BLaER1 treated with 17β-estradiol and CSF1 and Interleukin-3, amounts not matched to agents 10 nM and 100 nM (cell line): ENCODE data around the gene MVD.

Source experiments
- H3K27ac ChIP-seq, 11 experiments: shearing (Covaris generic); formaldehyde crosslinking; 2 replicates each; pipeline ENCODE4 v1.8.1; 2022
- H3K27me3 ChIP-seq, 11 experiments: shearing (Covaris generic); formaldehyde crosslinking; 2 replicates each; pipeline ENCODE4 v1.8.1; 2022
- H3K36me3 ChIP-seq, 11 experiments: shearing (Covaris generic); formaldehyde crosslinking; 2 replicates each; pipeline ENCODE4 v1.8.1; 2022
- H3K4me1 ChIP-seq, 10 experiments: shearing (Covaris generic); formaldehyde crosslinking; 2 replicates each; pipeline ENCODE4 v1.8.1; 2022
- H3K4me2 ChIP-seq, 11 experiments: shearing (Covaris generic); formaldehyde crosslinking; 2 replicates each; pipeline ENCODE4 v1.8.1; 2022
- H3K4me3 ChIP-seq, 10 experiments: shearing (Covaris generic); formaldehyde crosslinking; 2 replicates each; pipeline ENCODE4 v1.8.1; 2022
- H3K9ac ChIP-seq, 11 experiments: shearing (Covaris generic); formaldehyde crosslinking; 2 replicates each; pipeline ENCODE4 v1.8.1; 2022
- H3K9me3 ChIP-seq, 11 experiments: shearing (Covaris generic); formaldehyde crosslinking; replicated peaks in 1 of 11; 2 replicates each; pipeline ENCODE4 v1.8.1; 2022
- H4K20me1 ChIP-seq, 11 experiments: shearing (Covaris generic); formaldehyde crosslinking; 2 replicates each; pipeline ENCODE4 v1.8.1; 2022
- Cebpa-rat ChIP-seq, 11 experiments: shearing (Covaris generic); IDR thresholded peaks; 2 replicates each; pipeline ENCODE4 v1.8.1; 2022

The MVD gene

DNA sequence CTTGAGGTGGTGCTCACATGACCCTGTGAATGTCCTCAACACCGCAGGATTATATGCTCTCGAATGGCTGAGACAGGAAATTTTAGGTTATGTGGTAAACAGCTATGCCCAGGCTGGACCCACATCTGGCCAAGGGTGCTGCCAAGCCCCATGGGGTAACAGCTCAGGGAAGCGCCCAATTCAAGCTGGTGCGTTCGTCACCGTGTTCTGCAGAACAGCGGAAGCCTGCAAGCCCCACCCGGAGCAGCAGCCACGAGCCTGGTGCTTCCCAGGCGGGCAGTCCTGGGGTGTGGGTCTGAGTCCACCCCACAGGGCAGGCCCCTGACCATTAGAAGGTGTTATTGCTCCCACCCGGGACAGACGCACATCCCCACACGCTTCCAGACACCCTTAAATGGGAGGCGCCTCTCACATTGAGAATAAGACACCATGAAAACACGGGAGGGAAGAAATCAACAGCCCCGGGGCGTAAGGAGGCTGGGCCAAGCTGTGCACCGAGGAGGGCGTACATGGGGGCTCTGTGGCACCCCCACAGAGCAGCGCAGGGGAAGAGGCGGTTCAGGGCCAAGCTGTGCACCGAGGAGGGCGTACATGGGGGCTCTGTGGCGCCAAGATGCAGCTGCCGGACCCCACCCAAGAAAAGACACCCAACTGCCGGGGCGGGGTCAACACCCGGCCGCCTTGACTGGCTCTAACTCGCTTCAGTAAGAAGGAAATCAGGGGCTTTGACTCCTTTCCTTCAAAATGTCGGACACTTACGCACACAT lies 9.1 kb downstream of the MVD start:
- no peak for TF ChIP-seq Cebpa-rat (IDR thresholded peaks at IDR 0.05)
- H3K9me3 ChIP-seq = no peaks in the 10 kb centered on the region
- H3K4me2 ChIP-seq = peak overlapping the region in 9 of 11 experiments; percentile 15 to 100 (median 99); a peak in 11 of 22 replicates
- H3K27me3 ChIP-seq = no peaks in the 10 kb centered on the region
- peaks cover 11 to 63% (median 26%) of the 10 kb centered on the region in 11 experiments; a peak in 21 of 22 replicates for H3K36me3 ChIP-seq
- no peak overlapping the region for H3K4me3 ChIP-seq
- peak overlapping the region in 2 of 11 experiments; percentile 96 to 97; a peak in 3 of 22 replicates for H3K9ac ChIP-seq
- peaks cover 58 to 90% (median 82%) of the 10 kb centered on the region in 10 experiments for H3K4me1 ChIP-seq
- H4K20me1 ChIP-seq = peaks cover 17 to 54% (median 20%) of the 10 kb centered on the region in 11 experiments
- H3K27ac ChIP-seq = peak overlapping the region in 3 of 11 experiments; percentile 97 to 99 (median 97); a peak in 2 of 22 replicates

DNA sequence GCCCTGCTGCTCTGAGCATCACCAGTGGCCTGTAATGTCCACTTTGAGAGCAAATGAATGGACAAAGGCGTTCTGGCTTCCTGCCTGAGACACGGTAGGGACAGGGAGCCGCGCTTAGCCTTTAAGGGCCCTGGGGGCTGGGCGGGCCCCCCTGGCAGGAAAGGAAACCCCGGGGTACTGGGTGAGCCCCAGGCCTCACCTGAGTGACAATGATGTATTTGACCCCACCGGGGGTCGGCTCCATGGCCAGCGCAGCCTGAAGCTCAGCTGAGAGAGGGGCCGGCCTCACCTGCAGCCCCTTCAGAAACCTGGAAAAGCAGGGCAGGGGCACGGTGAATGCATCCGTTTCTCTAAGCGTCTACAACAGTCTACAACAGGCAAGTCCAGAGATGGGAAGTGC lies 9.8 kb downstream of the MVD start:
- Histone ChIP-seq H3K4me1 (peaks cover 62 to 92% (median 85%) of the 10 kb centered on the region in 10 experiments), H3K9me3 (no peaks in the 10 kb centered on the region), H3K9ac (peak overlapping the region in 3 of 11 experiments; percentile 96 to 98 (median 97); a peak in 4 of 22 replicates), H3K27ac (peak overlapping the region in 6 of 11 experiments; percentile 97 to 99 (median 98); a peak in 9 of 22 replicates), H3K4me3 (no peak overlapping the region), H3K4me2 (peak overlapping the region in 10 of 11 experiments; percentile 88 to 100 (median 100); a peak in 18 of 22 replicates), H3K36me3 (peaks cover 11 to 63% (median 28%) of the 10 kb centered on the region in 11 experiments; a peak in 21 of 22 replicates), H3K27me3 (no peaks in the 10 kb centered on the region), H4K20me1 (peaks cover 24 to 57% (median 27%) of the 10 kb centered on the region in 11 experiments)
- TF ChIP-seq Cebpa-rat (IDR thresholded peaks at IDR 0.05) = no peak

DNA sequence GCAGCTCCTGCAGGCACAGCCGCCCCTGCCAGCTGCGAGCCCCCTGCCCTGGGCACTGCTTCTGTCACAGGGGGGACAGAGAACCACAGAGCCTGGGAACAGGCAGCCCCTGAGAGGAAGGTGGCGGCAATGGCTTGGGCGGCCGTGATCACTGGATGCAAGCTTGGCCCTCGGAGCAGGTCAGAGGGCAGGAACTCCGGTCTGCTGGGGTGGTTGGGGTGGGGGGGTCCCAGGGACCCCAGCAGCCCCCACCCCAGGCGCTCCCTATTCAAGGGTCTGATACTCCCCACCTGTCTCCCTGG lies 10.2 kb downstream of the MVD start:
- TF ChIP-seq Cebpa-rat (IDR thresholded peaks at IDR 0.05) = no peak
- Histone ChIP-seq H3K27me3 (no peaks in the 10 kb centered on the region), H3K4me3 (peak overlapping the region in 1 of 10 experiments; percentile 94; a peak in 1 of 20 replicates), H3K27ac (peak overlapping the region in 9 of 11 experiments; percentile 88 to 99 (median 97); a peak in 16 of 22 replicates), H3K36me3 (peaks cover 11 to 65% (median 28%) of the 10 kb centered on the region in 11 experiments; a peak in 21 of 22 replicates), H3K4me2 (peak overlapping the region; percentile 88 to 100 (median 99); a peak in 21 of 22 replicates), H3K4me1 (peaks cover 62 to 92% (median 85%) of the 10 kb centered on the region in 10 experiments), H4K20me1 (peaks cover 27 to 57% (median 31%) of the 10 kb centered on the region in 11 experiments), H3K9ac (peak overlapping the region in 9 of 11 experiments; percentile 87 to 99 (median 96); a peak in 13 of 22 replicates), H3K9me3 (no peaks in the 10 kb centered on the region)

DNA sequence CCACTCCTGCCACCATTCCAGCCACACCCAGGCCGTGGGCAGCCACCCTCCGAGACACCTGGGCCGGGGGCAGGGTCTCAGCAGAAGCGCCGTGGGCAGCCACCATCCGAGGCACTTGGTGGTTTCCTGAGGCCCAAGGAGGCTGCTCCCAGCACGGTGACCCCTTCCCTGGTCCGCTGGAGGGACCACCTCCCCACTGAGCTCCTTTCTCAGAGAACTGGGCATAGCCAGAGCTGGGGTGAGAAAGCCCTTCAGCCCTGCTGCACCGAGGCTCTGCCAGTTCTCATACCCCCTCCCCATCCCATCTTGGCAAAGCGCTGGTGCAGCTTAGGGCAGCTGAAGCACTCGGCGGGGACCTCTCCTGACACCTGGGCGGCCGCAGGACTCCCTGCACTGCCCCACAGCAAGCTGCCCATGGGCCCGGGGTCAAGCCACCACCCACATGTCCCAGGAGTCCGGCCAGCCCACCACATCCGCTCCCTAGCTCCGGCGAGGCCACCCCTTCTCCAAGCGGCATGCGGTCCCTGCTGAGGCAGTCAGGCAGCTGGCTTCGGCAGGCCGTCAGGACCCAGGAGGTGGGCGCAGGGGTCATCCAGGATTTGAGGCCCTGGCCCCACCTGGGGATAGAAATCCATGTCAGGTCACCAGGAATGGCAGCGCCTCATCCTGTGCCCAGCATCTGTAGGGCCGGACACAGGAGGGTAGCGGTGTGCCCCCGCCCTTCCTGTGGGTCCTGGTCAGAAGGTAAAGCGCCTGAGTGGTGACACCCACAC lies 10.7 kb downstream of the MVD start:
- no peaks in the 10 kb centered on the region for H3K27me3 ChIP-seq
- peaks cover 62 to 92% (median 85%) of the 10 kb centered on the region in 10 experiments for H3K4me1 ChIP-seq
- peak overlapping the region in 9 of 10 experiments; percentile 83 to 99 (median 94); a peak in 17 of 20 replicates for H3K4me3 ChIP-seq
- TF ChIP-seq Cebpa-rat (IDR thresholded peaks at IDR 0.05) = no peak
- no peaks in the 10 kb centered on the region for H3K9me3 ChIP-seq
- peak overlapping the region; percentile 70 to 99 (median 96); a peak in 21 of 22 replicates for H3K9ac ChIP-seq
- H3K27ac ChIP-seq = peak overlapping the region; percentile 60 to 99 (median 97)
- H4K20me1 ChIP-seq = peaks cover 32 to 57% (median 36%) of the 10 kb centered on the region in 11 experiments
- peaks cover 11 to 70% (median 31%) of the 10 kb centered on the region in 11 experiments; a peak in 21 of 22 replicates for H3K36me3 ChIP-seq
- H3K4me2 ChIP-seq = peak overlapping the region; percentile 88 to 100 (median 99)

DNA sequence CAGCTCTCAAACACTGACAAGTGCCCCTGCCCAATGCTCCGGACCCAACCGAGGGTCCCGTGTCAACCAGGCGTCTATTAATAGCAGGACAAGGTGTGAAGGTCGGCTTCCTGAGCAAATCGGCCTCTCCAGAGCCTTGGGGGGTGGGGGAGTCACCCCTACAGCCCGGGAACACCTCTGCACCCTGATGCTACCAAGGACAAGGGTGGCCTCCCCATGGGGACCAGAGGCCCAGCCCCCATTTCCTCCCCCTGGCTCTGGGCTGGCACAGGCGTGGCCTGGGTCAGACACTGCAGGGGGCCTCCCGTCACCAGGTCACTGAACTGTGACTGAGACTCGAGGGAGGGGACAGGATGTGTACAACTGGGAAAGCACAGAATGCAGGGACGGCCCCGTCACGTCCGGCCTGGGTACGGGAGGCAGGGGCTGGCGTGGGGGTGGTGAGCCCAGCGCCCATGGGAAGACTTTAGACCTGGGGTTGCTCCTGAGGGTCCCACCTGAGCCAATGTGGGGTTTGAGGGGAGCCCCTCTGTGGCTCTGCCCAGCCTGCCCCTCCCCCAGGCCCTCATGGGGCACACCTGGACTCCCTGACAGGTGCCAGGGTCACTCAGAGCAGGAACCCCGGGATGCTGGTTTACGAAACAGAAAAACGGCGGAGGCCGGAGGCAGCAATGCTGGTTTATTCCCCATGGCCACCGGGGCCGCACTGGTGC lies 11.5 kb downstream of the MVD start:
- H3K4me2 ChIP-seq = peak overlapping the region; percentile 88 to 100 (median 99)
- H3K27me3 ChIP-seq = no peaks in the 10 kb centered on the region
- H4K20me1 ChIP-seq = peaks cover 40 to 57% (median 43%) of the 10 kb centered on the region in 11 experiments
- H3K4me3 ChIP-seq = peak overlapping the region; percentile 83 to 99 (median 94)
- peaks cover 62 to 92% (median 85%) of the 10 kb centered on the region in 10 experiments for H3K4me1 ChIP-seq
- H3K9me3 ChIP-seq = no peaks in the 10 kb centered on the region
- peak overlapping the region; percentile 60 to 99 (median 97) for H3K27ac ChIP-seq
- TF ChIP-seq Cebpa-rat (IDR thresholded peaks at IDR 0.05) = no peak
- H3K9ac ChIP-seq = peak overlapping the region; percentile 70 to 99 (median 96)
- peaks cover 18 to 72% (median 38%) of the 10 kb centered on the region in 11 experiments for H3K36me3 ChIP-seq

DNA sequence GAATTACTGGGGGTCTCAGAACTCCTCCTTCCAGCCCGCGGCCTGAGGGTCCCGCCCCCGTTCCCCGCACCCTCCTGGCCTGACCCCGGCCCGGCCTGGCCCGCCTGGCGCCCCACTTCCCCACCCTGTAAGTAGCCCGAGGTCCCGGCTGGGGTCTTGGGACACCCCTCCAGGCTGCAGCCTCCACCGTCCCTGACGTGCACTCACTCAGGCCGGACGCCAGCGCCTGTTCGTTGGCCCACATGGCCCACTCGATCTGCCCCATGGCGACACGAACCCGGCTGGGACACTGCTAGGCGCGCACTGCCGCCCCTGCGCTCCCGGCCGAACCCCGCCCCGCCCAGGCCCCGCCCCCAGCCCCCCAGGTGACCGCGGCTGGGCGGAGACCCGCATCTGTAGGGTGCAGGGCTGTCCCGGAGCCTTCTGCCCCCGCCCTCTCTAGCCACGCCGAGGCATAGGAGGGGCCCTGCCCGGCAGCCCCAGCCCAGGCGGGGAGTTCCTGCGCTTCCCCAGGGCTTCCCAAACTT lies 12.1 kb downstream of the MVD start, which contains the start of gene CYBA:
TSS of gene CYBA (minus strand) at position 305 of the 527 bp plus-strand sequence. CDS start at position 265, 40 bp downstream.
- TF ChIP-seq Cebpa-rat (IDR thresholded peaks at IDR 0.05) = no peak
- peak within 1 kb of the TSS; percentile 83 to 99 (median 94) for H3K4me3 ChIP-seq

DNA sequence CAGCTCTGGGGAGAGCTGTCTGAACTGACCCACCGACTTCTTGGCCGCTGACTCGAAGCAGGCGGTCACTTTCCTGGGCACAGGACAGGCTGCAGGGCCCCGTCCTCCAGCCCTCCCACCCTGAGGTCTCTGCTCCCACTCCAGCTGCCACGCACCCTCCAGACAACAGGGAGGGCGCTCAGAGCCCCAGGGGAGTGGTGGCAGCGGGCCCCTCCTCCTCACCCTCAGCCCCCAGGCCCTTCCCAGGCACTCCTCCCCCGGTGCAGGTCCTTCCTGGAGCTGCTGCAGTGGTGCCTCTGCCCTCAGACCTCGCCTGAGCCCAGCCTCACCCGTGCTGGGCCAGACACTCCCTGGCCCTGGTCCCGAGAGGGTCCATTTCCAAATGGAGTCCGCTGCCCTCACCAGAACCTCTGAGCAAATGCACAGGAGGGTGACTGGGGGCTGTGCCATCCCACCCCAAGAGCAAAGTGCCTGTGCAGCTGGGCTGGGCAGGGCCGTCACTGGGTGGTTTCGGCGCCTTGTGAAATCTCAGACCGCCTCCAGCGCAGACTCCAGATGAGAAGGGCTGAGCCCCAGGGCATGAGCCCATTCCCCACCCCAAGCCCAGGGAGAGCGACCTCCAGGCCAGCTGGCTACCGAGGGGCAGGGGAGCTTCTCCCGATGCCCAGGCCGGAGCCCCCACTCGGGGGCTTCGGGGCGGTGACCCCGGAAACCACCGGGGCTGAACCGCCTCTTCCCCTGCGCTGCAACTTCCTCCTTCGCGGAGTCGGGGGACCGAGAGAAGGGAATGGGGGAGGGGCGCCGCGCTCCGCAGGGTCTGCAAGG lies 12.8 kb downstream of the MVD start:
- Histone ChIP-seq H3K4me2 (peak overlapping the region; percentile 92 to 100 (median 100)), H3K9ac (peak overlapping the region; percentile 85 to 99 (median 96)), H3K36me3 (peaks cover 29 to 74% (median 50%) of the 10 kb centered on the region in 11 experiments), H4K20me1 (peaks cover 53 to 59% (median 56%) of the 10 kb centered on the region in 11 experiments), H3K9me3 (no peaks in the 10 kb centered on the region), H3K27me3 (no peaks in the 10 kb centered on the region), H3K27ac (peak overlapping the region; percentile 65 to 99 (median 97); a peak in 21 of 22 replicates), H3K4me1 (peaks cover 59 to 92% (median 85%) of the 10 kb centered on the region in 10 experiments), H3K4me3 (peak overlapping the region; percentile 83 to 99 (median 94))
- peak in 2 of 11 experiments; percentile 28 to 72; a peak in 3 of 22 replicates for TF ChIP-seq Cebpa-rat (IDR thresholded peaks at IDR 0.05)

More for the DNA sequence above, 12.1 kb downstream of the MVD start, which contains the start of gene CYBA:
- Histone ChIP-seq H3K27me3 (no peaks in the 10 kb centered on the region), H3K36me3 (peaks cover 24 to 73% (median 44%) of the 10 kb centered on the region in 11 experiments), H3K9me3 (no peaks in the 10 kb centered on the region), H3K27ac (peak within 1 kb of the TSS; percentile 65 to 99 (median 97)), H4K20me1 (peaks cover 46 to 58% (median 50%) of the 10 kb centered on the region in 11 experiments), H3K4me1 (peaks cover 62 to 92% (median 85%) of the 10 kb centered on the region in 10 experiments), H3K9ac (peak within 1 kb of the TSS; percentile 85 to 99 (median 96)), H3K4me2 (peak within 1 kb of the TSS; percentile 92 to 100 (median 100))
